HEK293 (cell line): Measurements from ENCODE around the gene OR1B1.

ENCODE experiments used
- CTCF ChIA-PET: fragments of 350-600 bp; formaldehyde crosslinking; extraction: SDS; loops from one replicate; lab custom pipeline; 2021; ENCODE audit warnings: antibody characterized with exemption; lab: Yijun Ruan, JAX
- POLR2A ChIA-PET: fragments of 300-600 bp; formaldehyde crosslinking; extraction: SDS; loops from one replicate; lab custom pipeline; 2020; ENCODE audit warnings: antibody characterized with exemption, inconsistent platforms; lab: Yijun Ruan, JAX
- H3K27ac ChIP-seq: fragments of 200-500 bp; sonication (Bioruptor generic); 2 replicates; pipeline ENCODE4 v1.5.1; 2014; ENCODE audit warnings: low read depth, low read length, control low read depth, inconsistent platforms; ENCODE audit errors: extremely low read depth
- H3K36me3 ChIP-seq, 2 experiments: fragments of 200-500 bp in 1 of 2; sonication (Bioruptor generic) in 1 of 2; 1 replicate in 1 of 2; 2 replicates in 1 of 2; pipeline ENCODE4 v1.5.1; 2014 to 2017; ENCODE audit warnings: inconsistent platforms in 2 of 2, low read length in 2 of 2; ENCODE audit not compliant: control insufficient read depth in 2 of 2, insufficient read depth in 1 of 2
- H3K4me1 ChIP-seq: fragments of 200-500 bp; sonication (Bioruptor generic); 2 replicates; pipeline ENCODE4 v1.5.1; 2014; ENCODE audit warnings: mild to moderate bottlenecking, low read length, inconsistent platforms; ENCODE audit not compliant: control insufficient read depth, insufficient read depth
- H3K4me3 ChIP-seq: 2 replicates; pipeline ENCODE4 v1.5.1; 2011; ENCODE audit warnings: low read depth, mild to moderate bottlenecking, control low read depth, low read length, moderate library complexity
- H3K9me3 ChIP-seq: fragments of 200-500 bp; sonication (Bioruptor generic); 2 replicates; pipeline ENCODE4 v1.5.1; 2014; ENCODE audit warnings: low read depth, low read length, inconsistent platforms; ENCODE audit not compliant: control insufficient read depth, insufficient read depth
- BCL6B ChIP-seq: fragments of 450-650 bp; formaldehyde crosslinking; IDR thresholded peaks from 2 replicates; pipeline ENCODE4 v1.5.1; 2017; ENCODE audit warnings: missing biosample characterization, missing genetic modification characterization
- ELK4 ChIP-seq: IDR thresholded peaks from 2 replicates; pipeline ENCODE4 v1.6.1; 2011; ENCODE audit warnings: mild to moderate bottlenecking, low read depth, low read length, borderline replicate concordance
- GLIS2 ChIP-seq: fragments of 450-650 bp; formaldehyde crosslinking; IDR thresholded peaks from 2 replicates; pipeline ENCODE4 v1.5.1; 2016; ENCODE audit warnings: missing biosample characterization, missing genetic modification characterization
- HIC1 ChIP-seq: fragments of 450-650 bp; formaldehyde crosslinking; IDR thresholded peaks from 2 replicates; pipeline ENCODE4 v1.5.1; 2016; ENCODE audit warnings: missing biosample characterization, missing genetic modification characterization
- KLF9 ChIP-seq: fragments of 450-650 bp; formaldehyde crosslinking; IDR thresholded peaks from 2 replicates; pipeline ENCODE4 v1.5.1; 2016; ENCODE audit warnings: missing biosample characterization, missing genetic modification characterization, low read depth
- MYNN ChIP-seq: fragments of 450-650 bp; formaldehyde crosslinking; IDR thresholded peaks from 2 replicates; pipeline ENCODE4 v1.5.1; 2016; ENCODE audit warnings: missing biosample characterization, missing genetic modification characterization, borderline replicate concordance
- REST ChIP-seq: fragments of 450-650 bp; formaldehyde crosslinking; IDR thresholded peaks from 2 replicates; pipeline ENCODE4 v1.5.1; 2016; ENCODE audit warnings: missing biosample characterization, missing genetic modification characterization
- SCRT1 ChIP-seq: fragments of 450-650 bp; formaldehyde crosslinking; IDR thresholded peaks from 2 replicates; pipeline ENCODE4 v1.5.1; 2016; ENCODE audit warnings: missing biosample characterization, missing genetic modification characterization, borderline replicate concordance
- TSHZ1 ChIP-seq: fragments of 450-650 bp; formaldehyde crosslinking; IDR thresholded peaks from 2 replicates; pipeline ENCODE4 v1.5.1; 2016; ENCODE audit warnings: missing biosample characterization, missing genetic modification characterization, borderline replicate concordance
- YY2 ChIP-seq: fragments of 450-650 bp; formaldehyde crosslinking; IDR thresholded peaks from 2 replicates; pipeline ENCODE4 v1.5.1; 2016; ENCODE audit warnings: missing biosample characterization, missing genetic modification characterization
- ZNF169 ChIP-seq: fragments of 450-650 bp; formaldehyde crosslinking; IDR thresholded peaks from 2 replicates; pipeline ENCODE4 v1.5.1; 2016; ENCODE audit warnings: missing biosample characterization, missing genetic modification characterization
- ZNF23 ChIP-seq: fragments of 450-650 bp; formaldehyde crosslinking; IDR thresholded peaks from 2 replicates; pipeline ENCODE4 v1.5.1; 2016; ENCODE audit warnings: missing biosample characterization, missing genetic modification characterization, borderline replicate concordance
- ZNF239 ChIP-seq: fragments of 450-650 bp; formaldehyde crosslinking; IDR thresholded peaks from 2 replicates; pipeline ENCODE4 v1.5.1; 2016; ENCODE audit warnings: missing biosample characterization, missing genetic modification characterization
- ZNF48 ChIP-seq: fragments of 450-650 bp; formaldehyde crosslinking; IDR thresholded peaks from 2 replicates; pipeline ENCODE4 v1.5.1; 2016; ENCODE audit warnings: missing biosample characterization, missing genetic modification characterization
- ZNF510 ChIP-seq: fragments of 450-650 bp; formaldehyde crosslinking; IDR thresholded peaks from 2 replicates; pipeline ENCODE4 v1.5.1; 2018; ENCODE audit warnings: mild to moderate bottlenecking, missing genetic modification characterization, missing biosample characterization; ENCODE audit not compliant: insufficient replicate concordance
- ZNF560 ChIP-seq: fragments of 450-650 bp; formaldehyde crosslinking; IDR thresholded peaks from 2 replicates; pipeline ENCODE4 v1.5.1; 2017; ENCODE audit warnings: missing biosample characterization, missing genetic modification characterization, borderline replicate concordance
- ZNF654 ChIP-seq: fragments of 450-650 bp; formaldehyde crosslinking; IDR thresholded peaks from 2 replicates; pipeline ENCODE4 v1.5.1; 2016; ENCODE audit warnings: low read depth, missing biosample characterization, missing genetic modification characterization
- ZNF658 ChIP-seq: fragments of 450-650 bp; formaldehyde crosslinking; IDR thresholded peaks from 2 replicates; pipeline ENCODE4; 2016; ENCODE audit warnings: missing biosample characterization, missing genetic modification characterization
- TF ChIP-seq, protein P1 (sequence below): fragments of 450-650 bp; formaldehyde crosslinking; IDR thresholded peaks from 2 replicates; pipeline ENCODE4 v1.5.1; 2016; ENCODE audit warnings: missing biosample characterization, missing genetic modification characterization

OR1B1 gene

DNA sequence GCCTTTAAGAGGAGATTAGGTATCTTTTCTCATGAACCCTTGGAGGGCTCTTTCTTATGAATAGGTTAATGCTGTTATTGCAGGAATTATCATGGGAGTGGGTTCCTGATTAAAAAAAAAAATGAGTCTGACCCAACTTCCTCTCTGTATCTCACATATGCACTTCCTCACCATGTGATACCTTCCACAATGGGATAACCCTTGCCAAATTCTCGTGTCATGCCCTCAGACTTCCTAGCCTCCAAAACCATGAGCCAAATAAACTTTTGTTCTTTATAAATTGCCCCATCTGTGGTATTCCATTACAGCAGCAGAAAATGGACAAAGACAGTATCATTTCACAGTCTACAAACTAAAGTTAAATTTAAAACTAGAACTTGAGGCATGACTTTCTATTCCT is 1.0 kb downstream of the OR1B1 start (continued):
- TF ChIP-seq ZNF654 (tag by site-specific recombination), result no peak
- no peak for TF ChIP-seq GLIS2 (tag by site-specific recombination)
- TF ChIP-seq, all 188 proteins: peak for 0

DNA sequence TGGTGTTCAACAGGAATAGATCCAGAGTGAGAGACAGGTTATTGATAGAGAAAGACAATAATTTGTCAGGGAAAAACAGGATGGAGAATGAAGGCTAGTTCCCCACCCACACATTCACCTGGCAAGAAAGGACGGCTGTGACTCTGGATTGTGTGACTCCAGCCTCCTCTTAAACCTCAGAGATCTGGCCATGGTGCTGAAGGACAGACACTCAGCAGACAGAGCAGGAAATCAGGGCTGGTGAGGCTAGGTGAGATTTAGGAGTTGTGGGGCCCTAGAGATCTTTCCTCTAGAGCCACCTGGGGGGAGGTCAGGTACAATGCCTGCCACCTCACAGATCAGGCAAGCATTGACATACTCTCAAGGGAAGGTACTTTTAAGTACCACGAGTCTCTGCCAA is 15.2 kb downstream of the OR1B1 start:
- no peaks in the 10 kb centered on the region for H3K36me3 ChIP-seq
- TF ChIP-seq HIC1 (tag by site-specific recombination) (no peak), REST (peak; percentile 86), SCRT1 (tag by site-specific recombination) (no peak), ZNF560 (no peak), ZNF658 (no peak), ELK4 (no peak), YY2 (tag by site-specific recombination) (no peak)
- no peak overlapping the region for H3K4me3 ChIP-seq
- no peaks in the 10 kb centered on the region for H3K9me3 ChIP-seq
- no peak overlapping the region for H3K27ac ChIP-seq
- H3K4me1 ChIP-seq, result no peaks in the 10 kb centered on the region
- POLR2A ChIA-PET, result no interaction called here
- CTCF ChIA-PET, result no interaction called here

GRCh38 chr9:122619996-122620395 is 37.4 kb downstream of the OR1B1 start:
- POLR2A ChIA-PET, result no interaction called here
- no peak for TF ChIP-seq ZNF48 (tag by site-specific recombination)
- no peak for TF ChIP-seq TSHZ1 (tag by site-specific recombination)
- TF ChIP-seq ZNF510 (tag by site-specific recombination), result no peak
- no peak for TF ChIP-seq ZNF169
- TF ChIP-seq, protein P1, sequence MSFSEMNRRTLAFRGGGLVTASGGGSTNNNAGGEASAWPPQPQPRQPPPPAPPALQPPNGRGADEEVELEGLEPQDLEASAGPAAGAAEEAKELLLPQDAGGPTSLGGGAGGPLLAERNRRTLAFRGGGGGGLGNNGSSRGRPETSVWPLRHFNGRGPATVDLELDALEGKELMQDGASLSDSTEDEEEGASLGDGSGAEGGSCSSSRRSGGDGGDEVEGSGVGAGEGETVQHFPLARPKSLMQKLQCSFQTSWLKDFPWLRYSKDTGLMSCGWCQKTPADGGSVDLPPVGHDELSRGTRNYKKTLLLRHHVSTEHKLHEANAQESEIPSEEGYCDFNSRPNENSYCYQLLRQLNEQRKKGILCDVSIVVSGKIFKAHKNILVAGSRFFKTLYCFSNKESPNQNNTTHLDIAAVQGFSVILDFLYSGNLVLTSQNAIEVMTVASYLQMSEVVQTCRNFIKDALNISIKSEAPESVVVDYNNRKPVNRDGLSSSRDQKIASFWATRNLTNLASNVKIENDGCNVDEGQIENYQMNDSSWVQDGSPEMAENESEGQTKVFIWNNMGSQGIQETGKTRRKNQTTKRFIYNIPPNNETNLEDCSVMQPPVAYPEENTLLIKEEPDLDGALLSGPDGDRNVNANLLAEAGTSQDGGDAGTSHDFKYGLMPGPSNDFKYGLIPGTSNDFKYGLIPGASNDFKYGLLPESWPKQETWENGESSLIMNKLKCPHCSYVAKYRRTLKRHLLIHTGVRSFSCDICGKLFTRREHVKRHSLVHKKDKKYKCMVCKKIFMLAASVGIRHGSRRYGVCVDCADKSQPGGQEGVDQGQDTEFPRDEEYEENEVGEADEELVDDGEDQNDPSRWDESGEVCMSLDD (tag by site-specific recombination), result no peak
- no peak for TF ChIP-seq ZNF239 (tag by site-specific recombination)
- TF ChIP-seq MYNN (tag by site-specific recombination), result no peak
- TF ChIP-seq KLF9, result no peak
- TF ChIP-seq ZNF23 (tag by site-specific recombination), result no peak
- TF ChIP-seq BCL6B (tag by site-specific recombination), result no peak

More at GRCh38 chr9:122619996-122620395, 37.4 kb downstream of the OR1B1 start:
- Histone ChIP-seq H3K9me3 (no peaks in the 10 kb centered on the region), H3K4me1 (no peaks in the 10 kb centered on the region), H3K27ac (no peak overlapping the region), H3K36me3 (no peaks in the 10 kb centered on the region), H3K4me3 (no peak overlapping the region)
- CTCF ChIA-PET, result interaction anchor here (0.7 kb wide), 1 partner anchor 121 kb away, joined by 3 read pairs; no protein-coding TSS in a partner anchor
